Mucosa of descending colon (tissue), 3 donors: ENCODE measurements around the gene PSMB5. TPM values are rescaled to one million over a fixed set of nuclear protein-coding genes. Genes with fewer than 3 reads are reported as not detected.

Experiments
- ATAC-seq: fragments of 200-7000 bp; cut with Tn5 transposase; one replicate; pipeline ENCODE4 v1.9.1; 2020; ENCODE audit warnings: mild to moderate bottlenecking, moderate library complexity
- DNase-seq, 3 donors: peaks; one replicate each; pipeline ENCODE4 v3.0.0-alpha.2; 2020
- H3K36me3 ChIP-seq: fragments of 200-600 bp; one replicate; pipeline ENCODE4 v1.8.0; 2021; ENCODE audit warnings: low read depth, mild to moderate bottlenecking
- H3K4me1 ChIP-seq: fragments of 200-600 bp; one replicate; pipeline ENCODE4 v1.8.0; 2021; ENCODE audit warnings: low read depth, mild to moderate bottlenecking
- H3K4me3 ChIP-seq: fragments of 200-600 bp; one replicate; pipeline ENCODE4 v1.8.0; 2021; ENCODE audit warnings: mild to moderate bottlenecking
- H3K9me3 ChIP-seq: fragments of 200-600 bp; one replicate; pipeline ENCODE4 v1.8.0; 2021; ENCODE audit warnings: mild to moderate bottlenecking
- intact Hi-C, 2 donors: fragments of 100-400 bp; cut with DNase I in 1 of 2; cut with micrococcal nuclease in 1 of 2; formaldehyde crosslinking; loops; one replicate each; pipeline versions ENCODE4 v1.11.0 to v1.11.1; 2022; cut with DNase I, micrococcal nuclease
- total RNA-seq, 3 donors: library from RNA; stranded (reverse); fragmentation: NEBNext Ultra II Directional in 2 of 3; extraction: Animal tissue kit (Norgen Biotek cat#: 25700) in 2 of 3; gene quantifications; one replicate each; pipeline versions ENCODE4 v1.2.1 to v1.2.4, GENCODE V29; 2021 to 2023
- TF ChIP-seq, protein P1 (sequence below): fragments of 200-600 bp; IDR thresholded peaks from one replicate; pipeline ENCODE4 v1.8.0; 2022; ENCODE audit warnings: antibody characterized with exemption, mild to moderate bottlenecking
- donor health status: DM: no; HTN: no; CAD: no; lungs with moderate emphysema.
- donor health status: DM: no; HTN: no; CAD: no.
- donor health status: DM: no; HTN: yes; CAD: no.

PSMB5 gene
- total RNA-seq, 3 donors from 2014 or later, result 54.4 to 94.3 (median 92.5) TPM

GRCh38 chr14:23054000-23054811 lies 19.5 kb upstream of the PSMB5 start:
- TF ChIP-seq, protein P1, sequence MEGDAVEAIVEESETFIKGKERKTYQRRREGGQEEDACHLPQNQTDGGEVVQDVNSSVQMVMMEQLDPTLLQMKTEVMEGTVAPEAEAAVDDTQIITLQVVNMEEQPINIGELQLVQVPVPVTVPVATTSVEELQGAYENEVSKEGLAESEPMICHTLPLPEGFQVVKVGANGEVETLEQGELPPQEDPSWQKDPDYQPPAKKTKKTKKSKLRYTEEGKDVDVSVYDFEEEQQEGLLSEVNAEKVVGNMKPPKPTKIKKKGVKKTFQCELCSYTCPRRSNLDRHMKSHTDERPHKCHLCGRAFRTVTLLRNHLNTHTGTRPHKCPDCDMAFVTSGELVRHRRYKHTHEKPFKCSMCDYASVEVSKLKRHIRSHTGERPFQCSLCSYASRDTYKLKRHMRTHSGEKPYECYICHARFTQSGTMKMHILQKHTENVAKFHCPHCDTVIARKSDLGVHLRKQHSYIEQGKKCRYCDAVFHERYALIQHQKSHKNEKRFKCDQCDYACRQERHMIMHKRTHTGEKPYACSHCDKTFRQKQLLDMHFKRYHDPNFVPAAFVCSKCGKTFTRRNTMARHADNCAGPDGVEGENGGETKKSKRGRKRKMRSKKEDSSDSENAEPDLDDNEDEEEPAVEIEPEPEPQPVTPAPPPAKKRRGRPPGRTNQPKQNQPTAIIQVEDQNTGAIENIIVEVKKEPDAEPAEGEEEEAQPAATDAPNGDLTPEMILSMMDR, result no peak
- H3K9me3 ChIP-seq, result no peaks in the 10 kb centered on the region
- intact Hi-C loops, result no loop called here
- no peak overlapping the region for H3K4me3 ChIP-seq
- no peaks in the 10 kb centered on the region for H3K36me3 ChIP-seq
- peaks cover 12% of the 10 kb centered on the region for H3K4me1 ChIP-seq
- DNase-seq, result no peak
- ATAC-seq, result no peak

DNA sequence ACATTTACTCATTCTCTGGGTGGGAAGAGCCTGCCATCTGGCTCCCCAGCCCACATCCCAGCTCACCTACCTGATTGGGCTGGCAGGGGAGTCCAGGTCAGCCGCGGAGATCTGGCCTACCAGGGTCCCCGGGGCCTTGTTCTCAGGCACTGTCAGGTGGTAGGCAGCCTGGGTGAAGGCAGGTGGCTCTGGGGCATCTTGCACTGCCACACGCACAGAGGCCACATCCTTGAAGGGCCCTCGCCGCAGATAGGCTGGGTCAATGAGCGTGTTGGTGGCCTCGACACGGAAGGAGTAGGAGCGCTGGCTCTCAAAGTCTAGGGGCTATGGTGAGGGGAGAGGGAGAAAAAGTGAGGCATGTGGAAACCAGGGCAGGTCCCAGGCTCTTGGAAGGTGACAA lies 18.7 kb upstream of the PSMB5 start:
- Histone ChIP-seq H3K9me3 (no peaks in the 10 kb centered on the region), H3K36me3 (no peaks in the 10 kb centered on the region), H3K4me3 (no peak overlapping the region), H3K4me1 (peaks cover 12% of the 10 kb centered on the region)
- intact Hi-C loops, result no loop called here
- ATAC-seq, result no peak
- TF ChIP-seq, protein P1, result no peak
- no peak for DNase-seq

DNA sequence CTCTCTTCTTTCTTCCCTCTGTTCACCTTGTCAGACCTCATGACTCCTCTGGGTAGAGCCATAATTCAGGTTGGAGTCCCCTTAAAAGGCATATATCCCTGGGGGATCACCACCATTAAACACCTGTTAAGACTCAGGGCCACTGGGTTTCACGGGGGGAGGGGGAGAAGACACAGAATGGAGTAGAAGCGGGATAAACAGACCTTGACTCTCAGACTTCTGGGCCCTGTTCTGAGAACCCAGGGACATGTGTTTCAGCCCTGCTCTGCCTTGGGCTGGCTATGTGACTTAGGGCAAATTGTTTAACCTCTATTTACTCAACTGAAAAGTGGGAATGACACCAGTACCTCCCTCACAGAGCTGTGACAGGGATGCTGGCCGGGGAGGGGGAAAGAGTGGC lies 18.0 kb upstream of the PSMB5 start:
- peaks cover 12% of the 10 kb centered on the region for H3K4me1 ChIP-seq
- no peak for ATAC-seq
- H3K4me3 ChIP-seq, result no peak overlapping the region
- DNase-seq, result no peak
- TF ChIP-seq, protein P1, result no peak
- no peaks in the 10 kb centered on the region for H3K36me3 ChIP-seq
- intact Hi-C loops, result no loop called here
- H3K9me3 ChIP-seq, result no peaks in the 10 kb centered on the region

DNA sequence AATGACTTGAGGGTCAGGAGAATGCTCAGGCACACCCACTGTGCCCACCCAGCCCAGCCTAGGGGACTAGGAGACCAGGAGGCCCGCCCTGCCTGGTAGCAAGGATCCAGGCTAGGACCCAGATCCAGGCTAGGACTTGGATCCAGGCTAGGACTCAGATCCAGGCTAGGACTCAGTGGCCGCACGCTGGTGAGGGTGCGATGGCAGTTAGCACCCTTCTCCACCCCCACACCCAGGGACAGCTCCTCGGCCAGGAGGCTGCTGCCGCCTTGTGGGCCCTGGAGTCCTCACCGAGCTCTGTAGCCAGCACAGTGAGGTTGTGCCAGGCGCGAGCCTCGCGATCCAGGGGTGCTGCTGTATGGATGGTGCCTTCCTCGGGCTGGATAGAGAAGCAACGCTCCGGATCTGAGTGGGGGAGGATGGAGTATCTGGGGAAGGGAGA lies 17.5 kb upstream of the PSMB5 start:
- intact Hi-C loops, result no loop called here
- TF ChIP-seq, protein P1, result no peak
- Histone ChIP-seq H3K4me3 (no peak overlapping the region), H3K36me3 (no peaks in the 10 kb centered on the region), H3K9me3 (no peaks in the 10 kb centered on the region), H3K4me1 (peaks cover 12% of the 10 kb centered on the region)
- DNase-seq (no peak), ATAC-seq (no peak)

DNA sequence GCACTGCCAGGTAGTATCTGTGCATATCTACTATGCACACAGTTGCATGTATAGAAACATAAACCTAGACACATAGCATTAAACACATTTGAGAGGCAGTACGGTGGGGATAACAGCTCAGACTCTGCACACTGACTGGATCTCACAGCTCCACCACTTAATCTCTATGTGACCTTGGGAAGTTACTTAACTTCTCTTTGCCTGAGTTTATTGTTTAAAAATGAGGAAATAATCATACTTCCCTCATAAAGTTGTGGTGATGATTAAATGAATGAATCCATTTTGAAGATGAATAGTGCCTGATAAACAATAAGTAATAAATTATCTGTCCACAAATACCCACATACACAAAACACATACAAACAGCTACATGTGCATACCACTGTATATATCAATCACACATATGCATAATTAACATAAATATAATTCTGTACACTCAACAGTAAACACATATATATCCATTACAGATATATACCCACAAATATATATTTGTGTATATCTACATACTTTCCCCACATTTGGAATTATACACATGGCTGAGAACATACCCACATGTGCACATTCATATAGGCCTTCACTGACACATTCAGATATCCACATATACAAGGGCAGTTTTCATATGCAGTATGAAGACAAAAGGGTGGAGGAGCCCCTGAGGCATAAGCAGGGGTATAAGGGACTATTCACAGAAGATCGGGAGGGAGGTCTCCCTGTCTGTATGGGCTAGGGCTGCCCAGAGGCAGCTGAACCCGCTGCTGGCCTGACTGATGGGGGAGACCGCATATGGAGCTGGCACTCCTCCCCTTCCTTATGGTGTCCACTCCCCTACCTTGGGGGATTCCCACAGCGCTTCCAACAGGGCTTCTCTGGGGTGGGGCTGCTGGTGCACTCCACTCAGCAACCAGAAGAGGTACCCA lies 16.7 kb upstream of the PSMB5 start:
- no peak for DNase-seq
- intact Hi-C loops, result no loop called here
- TF ChIP-seq, protein P1, result no peak
- H3K36me3 ChIP-seq, result no peaks in the 10 kb centered on the region
- H3K9me3 ChIP-seq, result no peaks in the 10 kb centered on the region
- ATAC-seq, result no peak
- H3K4me3 ChIP-seq, result no peak overlapping the region
- H3K4me1 ChIP-seq, result peaks cover 6% of the 10 kb centered on the region
